ENCODE results near the gene NELFB. TPM values are rescaled to one million over a fixed set of nuclear protein-coding genes. Genes with fewer than 3 reads are reported as not detected.

Gene NELFB
- total and polyA plus RNA-seq, 2 of the 4 experiments (the other 2 are of a cell fraction): 36.9 to 66.0 TPM

DNA sequence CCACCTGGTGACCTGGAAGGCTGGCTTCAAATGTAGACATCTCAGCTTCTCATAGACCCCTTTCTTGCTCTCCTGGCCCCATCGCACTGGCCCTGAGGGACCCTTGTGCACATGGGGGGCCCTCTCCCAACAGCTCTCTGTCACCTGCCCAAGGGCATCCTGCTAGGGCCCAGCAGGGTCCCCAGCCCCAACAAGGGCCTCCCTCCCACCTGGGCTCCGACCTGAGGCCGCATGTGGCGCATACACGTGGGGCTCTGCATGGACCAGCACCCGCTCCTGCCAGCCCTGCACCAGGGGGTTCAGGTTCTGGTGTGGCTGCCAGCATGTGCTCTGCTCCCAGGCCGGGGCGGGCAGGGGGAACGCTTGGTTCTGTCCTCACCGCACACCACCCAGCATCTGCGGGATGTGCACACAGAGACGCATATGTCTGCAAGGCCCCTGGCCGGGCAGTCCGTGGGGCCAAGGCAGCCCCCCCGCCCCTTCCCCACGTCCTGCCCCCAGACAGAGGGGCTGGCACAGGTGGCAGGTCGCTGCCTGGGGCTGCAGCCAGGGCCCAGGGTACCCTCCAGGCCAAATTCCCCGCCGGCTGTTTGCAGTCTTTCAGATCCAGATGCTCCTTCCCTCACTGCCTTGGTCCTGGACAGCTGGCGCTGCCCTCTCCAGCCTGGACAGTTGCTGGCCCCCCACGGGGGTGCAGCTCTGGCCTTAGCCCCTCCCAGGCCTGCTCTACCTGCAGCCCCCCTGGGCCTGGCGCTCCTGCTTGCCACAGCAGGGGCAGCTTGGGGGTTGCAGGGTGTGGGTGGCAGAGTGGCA lies 64.8 kb downstream of the NELFB start:
- Histone ChIP-seq H2AK9ac (replicated peaks; ENCODE audit: low read depth, low read length, poor library complexity) (no peak overlapping the region), H3K27ac (ENCODE audit: insufficient read depth, low read length) (no peak overlapping the region), H2AFZ (replicated peaks; ENCODE audit: low read length, poor library complexity) (no peak overlapping the region), H4K20me1 (ENCODE audit: insufficient read depth, low read length) (no peaks in the 10 kb centered on the region), H3K14ac (replicated peaks; ENCODE audit: low read depth, low read length) (no peak overlapping the region), H3K27me3 (ENCODE audit: control insufficient read depth, insufficient read depth, low read length) (no peaks in the 10 kb centered on the region; the same call in 1 of the 2 replicates), H3K9ac (ENCODE audit: low read depth, low read length) (no peak overlapping the region), H3K9me3 (ENCODE audit: control insufficient read depth, insufficient read depth, low read length) (no peaks in the 10 kb centered on the region), H3K4me2 (ENCODE audit: low read depth, low read length) (no peak overlapping the region), H3K4me3 (ENCODE audit: insufficient read depth, low read depth, low read length) (no peak overlapping the region), H2AK5ac (ENCODE audit: low read depth, low read length) (no peak overlapping the region), H3K56ac (ENCODE audit: extremely low read depth, insufficient read depth, low read length) (no peak overlapping the region), H3K23ac (ENCODE audit: low read depth, low read length) (no peak overlapping the region), H3K4me1 (ENCODE audit: control insufficient read depth, insufficient read depth, low read length) (0 out of 2 replicates have a peak, but pooled peaks cover 2% of the 10 kb centered on the region), H3K4ac (ENCODE audit: low read depth, low read length) (no peak overlapping the region), H3K36me3 (ENCODE audit: control insufficient read depth, insufficient read depth, low read length) (no peaks in the 10 kb centered on the region), H2BK20ac (ENCODE audit: low read depth, low read length) (no peak overlapping the region), H3K18ac (ENCODE audit: low read depth, low read length) (no peak overlapping the region), H4K5ac (ENCODE audit: low read depth, low read length) (no peak overlapping the region), H4K8ac (ENCODE audit: low read depth in 2 of 2, low read length in 2 of 2) (no peak overlapping the region), H2BK120ac (ENCODE audit: low read depth, low read length) (no peak overlapping the region), H3K9me1 (ENCODE audit: insufficient read depth, low read length) (no peaks in the 10 kb centered on the region), H2BK5ac (ENCODE audit: low read depth, low read length, poor library complexity, severe bottlenecking) (no peak overlapping the region), H3K79me1 (ENCODE audit: low read depth in 1 of 2, low read length in 2 of 2) (no peaks in the 10 kb centered on the region), H2BK15ac (ENCODE audit: low read depth, low read length) (no peak overlapping the region), H4K91ac (ENCODE audit: insufficient read depth, low read depth, low read length) (no peak overlapping the region)
- 83% methylated on average over 12 of the region's 22 CpGs; no CpG with 5 or more reads in 1 of the 2 experiments for WGBS, 2 experiments (ENCODE audit: extremely low coverage in 2 of 2, insufficient read length in 1 of 2)
- POLR2A ChIA-PET (ENCODE audit: unreplicated experiment): no interaction called here
- CTCF ChIA-PET: no interaction called here
- in situ Hi-C loops (cut with MboI; ENCODE audit: low sequenced_read_pairs): no loop called here
- dilution Hi-C loops (cut with HindIII; ENCODE audit: low sequenced_read_pairs, unreplicated experiment): no loop called here
- ATAC-seq (ENCODE audit: low read depth) (no peak), DNase-seq (no peak)
- no TSS peak for BruUV-seq (replicated peaks)
- intact Hi-C loops (cut with micrococcal nuclease): no loop called here
- no peak for TF ChIP-seq CHD1 (IDR thresholded peaks at IDR 0.05; ENCODE audit: low read depth, low read length)
- TF ChIP-seq SMC3 (IDR thresholded peaks at IDR 0.05; ENCODE audit: low read depth, low read length): no peak
- TF ChIP-seq FOS (IDR thresholded peaks at IDR 0.05; ENCODE audit: low read depth, low read length): no peak
- no peak for TF ChIP-seq MAZ (IDR thresholded peaks at IDR 0.05; ENCODE audit: borderline replicate concordance, low read depth, low read length)
- TF ChIP-seq, protein P1, sequence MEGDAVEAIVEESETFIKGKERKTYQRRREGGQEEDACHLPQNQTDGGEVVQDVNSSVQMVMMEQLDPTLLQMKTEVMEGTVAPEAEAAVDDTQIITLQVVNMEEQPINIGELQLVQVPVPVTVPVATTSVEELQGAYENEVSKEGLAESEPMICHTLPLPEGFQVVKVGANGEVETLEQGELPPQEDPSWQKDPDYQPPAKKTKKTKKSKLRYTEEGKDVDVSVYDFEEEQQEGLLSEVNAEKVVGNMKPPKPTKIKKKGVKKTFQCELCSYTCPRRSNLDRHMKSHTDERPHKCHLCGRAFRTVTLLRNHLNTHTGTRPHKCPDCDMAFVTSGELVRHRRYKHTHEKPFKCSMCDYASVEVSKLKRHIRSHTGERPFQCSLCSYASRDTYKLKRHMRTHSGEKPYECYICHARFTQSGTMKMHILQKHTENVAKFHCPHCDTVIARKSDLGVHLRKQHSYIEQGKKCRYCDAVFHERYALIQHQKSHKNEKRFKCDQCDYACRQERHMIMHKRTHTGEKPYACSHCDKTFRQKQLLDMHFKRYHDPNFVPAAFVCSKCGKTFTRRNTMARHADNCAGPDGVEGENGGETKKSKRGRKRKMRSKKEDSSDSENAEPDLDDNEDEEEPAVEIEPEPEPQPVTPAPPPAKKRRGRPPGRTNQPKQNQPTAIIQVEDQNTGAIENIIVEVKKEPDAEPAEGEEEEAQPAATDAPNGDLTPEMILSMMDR (conservative IDR thresholded peaks at IDR 0.05; ENCODE audit: low read depth, low read length): no peak
- no peak for TF ChIP-seq RCOR1 (IDR thresholded peaks at IDR 0.05; ENCODE audit: insufficient replicate concordance, low read length)
- TF ChIP-seq, protein P2, sequence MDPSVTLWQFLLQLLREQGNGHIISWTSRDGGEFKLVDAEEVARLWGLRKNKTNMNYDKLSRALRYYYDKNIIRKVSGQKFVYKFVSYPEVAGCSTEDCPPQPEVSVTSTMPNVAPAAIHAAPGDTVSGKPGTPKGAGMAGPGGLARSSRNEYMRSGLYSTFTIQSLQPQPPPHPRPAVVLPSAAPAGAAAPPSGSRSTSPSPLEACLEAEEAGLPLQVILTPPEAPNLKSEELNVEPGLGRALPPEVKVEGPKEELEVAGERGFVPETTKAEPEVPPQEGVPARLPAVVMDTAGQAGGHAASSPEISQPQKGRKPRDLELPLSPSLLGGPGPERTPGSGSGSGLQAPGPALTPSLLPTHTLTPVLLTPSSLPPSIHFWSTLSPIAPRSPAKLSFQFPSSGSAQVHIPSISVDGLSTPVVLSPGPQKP (IDR thresholded peaks at IDR 0.05; ENCODE audit: borderline replicate concordance, low read depth, low read length): no peak
- TF ChIP-seq NFE2L2 (IDR thresholded peaks at IDR 0.05; ENCODE audit: low read depth, low read length): no peak
- no peak for TF ChIP-seq MXI1 (IDR thresholded peaks at IDR 0.05; ENCODE audit: borderline replicate concordance, low read depth, low read length)
- TF ChIP-seq MAFK (IDR thresholded peaks at IDR 0.05; ENCODE audit: low read depth, low read length): no peak
- TF ChIP-seq RFX5 (IDR thresholded peaks at IDR 0.05; ENCODE audit: low read depth, low read length): no peak
- TF ChIP-seq, protein P3, sequence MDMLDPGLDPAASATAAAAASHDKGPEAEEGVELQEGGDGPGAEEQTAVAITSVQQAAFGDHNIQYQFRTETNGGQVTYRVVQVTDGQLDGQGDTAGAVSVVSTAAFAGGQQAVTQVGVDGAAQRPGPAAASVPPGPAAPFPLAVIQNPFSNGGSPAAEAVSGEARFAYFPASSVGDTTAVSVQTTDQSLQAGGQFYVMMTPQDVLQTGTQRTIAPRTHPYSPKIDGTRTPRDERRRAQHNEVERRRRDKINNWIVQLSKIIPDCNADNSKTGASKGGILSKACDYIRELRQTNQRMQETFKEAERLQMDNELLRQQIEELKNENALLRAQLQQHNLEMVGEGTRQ (IDR thresholded peaks at IDR 0.05; ENCODE audit: low read depth, low read length): no peak
- TF ChIP-seq RAD21 (IDR thresholded peaks at IDR 0.05; ENCODE audit: low read length): no peak
- TF ChIP-seq BHLHE40 (IDR thresholded peaks at IDR 0.05; ENCODE audit: low read depth, low read length): no peak
- TF ChIP-seq CEBPB (IDR thresholded peaks at IDR 0.05; ENCODE audit: low read depth, low read length): no peak

Measured in IMR-90 (cell line).